ENCODE measurements around the gene CSMD2.

The CSMD2 gene

DNA sequence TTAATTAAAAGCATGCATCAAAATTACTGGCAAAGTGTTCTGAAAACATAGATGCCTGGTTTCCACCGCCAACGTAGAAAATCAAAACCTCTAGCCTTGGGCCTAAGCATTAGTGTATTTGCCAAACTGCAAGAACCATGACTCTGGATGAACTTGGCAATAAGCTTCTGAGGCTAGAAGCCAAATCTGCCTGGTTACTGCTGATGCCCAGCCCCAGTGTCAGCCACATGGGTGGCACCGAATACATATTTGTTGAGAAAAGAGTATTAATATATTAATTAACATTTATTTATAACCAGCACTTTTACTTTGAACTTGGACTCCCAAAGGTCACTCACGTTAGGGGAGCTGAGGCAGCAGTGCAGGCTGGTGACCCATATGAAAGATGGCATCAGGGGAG is 441.8 kb downstream of the CSMD2 start:
- no peak for DNase-seq (ENCODE audit: low read depth in 1 of 2, low spot score in 1 of 2)

DNA sequence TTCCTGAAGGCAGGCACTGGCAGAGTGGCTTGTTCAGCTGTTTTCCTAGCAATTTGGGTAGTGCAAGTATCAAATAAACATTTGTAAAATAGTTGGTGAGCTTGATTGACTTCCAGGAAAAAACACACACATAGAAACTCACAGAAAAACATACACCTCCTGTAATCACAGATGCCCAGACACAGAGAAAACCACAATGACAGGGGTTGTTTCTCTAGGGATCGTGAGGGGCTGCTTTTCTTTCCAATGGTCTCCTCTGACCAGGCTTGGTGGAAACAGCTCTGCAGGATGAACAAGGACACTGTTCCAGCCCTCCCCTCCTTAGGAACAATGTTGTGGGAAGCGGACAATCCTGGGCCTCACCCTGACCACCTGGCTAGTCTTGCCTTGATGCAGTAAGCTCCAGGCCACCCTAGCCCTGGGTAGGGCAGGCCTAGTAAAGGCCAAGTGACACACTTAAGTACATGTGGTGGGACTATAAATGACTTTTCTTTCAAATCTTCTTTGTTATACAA is 443.7 kb downstream of the CSMD2 start:
- no peak for DNase-seq (ENCODE audit: low read depth in 1 of 2, low spot score in 1 of 2)

DNA sequence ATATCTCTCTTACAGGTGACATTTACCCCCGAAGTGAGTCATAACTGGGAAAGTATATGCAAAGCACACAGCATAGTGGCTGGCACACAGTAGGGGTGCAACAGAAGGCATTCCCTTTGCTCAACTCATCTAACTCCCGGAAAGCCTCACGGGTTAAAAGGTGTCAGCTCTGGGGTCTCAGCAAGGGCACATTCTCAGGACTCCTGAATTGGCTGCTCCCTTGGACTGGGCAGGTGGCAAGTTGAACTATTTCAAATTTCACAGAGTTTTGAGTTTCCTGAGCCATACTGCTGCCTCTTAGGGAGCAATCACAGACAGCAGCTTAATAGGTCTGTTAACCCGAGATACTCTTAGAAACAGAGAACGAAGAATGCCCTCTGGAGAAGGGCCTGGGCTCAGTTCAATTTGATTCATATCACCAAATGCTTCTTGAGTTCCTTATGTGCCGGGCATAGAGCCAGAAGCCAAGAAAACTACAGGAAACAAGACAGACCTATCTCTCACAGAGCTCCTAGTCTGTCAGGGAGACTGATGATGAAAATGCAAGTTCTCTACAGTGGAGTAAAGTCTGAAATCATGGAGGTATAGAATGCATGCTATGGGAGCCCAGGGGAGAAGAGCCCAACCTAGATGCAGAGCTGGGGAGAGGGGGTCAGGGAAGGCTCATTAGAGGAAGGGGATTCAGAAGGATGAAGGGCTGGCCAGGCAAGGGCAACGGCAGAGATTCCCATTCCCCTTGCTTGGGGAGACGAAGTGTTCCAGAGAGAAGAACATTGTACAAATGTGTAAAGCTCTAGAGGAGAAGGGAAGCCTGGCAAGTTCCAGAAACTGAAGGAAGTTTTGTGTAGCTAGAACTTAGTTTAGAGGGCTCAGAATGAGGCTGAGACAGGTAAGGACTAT is 445.0 kb downstream of the CSMD2 start:
- DNase-seq (ENCODE audit: low read depth in 1 of 2, low spot score in 1 of 2), result no peak

- no peak for DNase-seq (ENCODE audit: low read depth in 1 of 2, low spot score in 1 of 2)
Measured at GRCh38 chr1:33719326-33719725, 445.7 kb downstream of the CSMD2 start.

DNA sequence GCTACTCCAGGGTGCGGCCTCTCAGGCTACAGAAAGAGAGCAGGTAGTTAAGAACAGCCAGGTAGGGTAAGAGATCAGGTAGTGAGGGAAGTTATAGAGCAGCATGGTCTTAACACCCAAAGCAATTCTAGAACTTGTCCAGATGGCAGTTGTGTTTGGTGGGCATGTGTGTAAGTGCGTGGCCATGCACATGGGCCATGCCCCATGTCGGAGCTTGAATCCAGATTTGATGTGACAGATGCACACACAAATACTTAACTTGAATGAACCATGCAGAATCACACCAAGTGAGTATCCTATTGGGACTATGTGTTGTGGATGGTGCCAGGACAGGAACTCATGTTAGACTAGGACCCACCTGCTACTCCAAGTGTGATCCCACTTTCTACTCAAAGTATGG is 446.8 kb downstream of the CSMD2 start:
- DNase-seq (ENCODE audit: low read depth in 1 of 2, low spot score in 1 of 2), result no peak

DNA sequence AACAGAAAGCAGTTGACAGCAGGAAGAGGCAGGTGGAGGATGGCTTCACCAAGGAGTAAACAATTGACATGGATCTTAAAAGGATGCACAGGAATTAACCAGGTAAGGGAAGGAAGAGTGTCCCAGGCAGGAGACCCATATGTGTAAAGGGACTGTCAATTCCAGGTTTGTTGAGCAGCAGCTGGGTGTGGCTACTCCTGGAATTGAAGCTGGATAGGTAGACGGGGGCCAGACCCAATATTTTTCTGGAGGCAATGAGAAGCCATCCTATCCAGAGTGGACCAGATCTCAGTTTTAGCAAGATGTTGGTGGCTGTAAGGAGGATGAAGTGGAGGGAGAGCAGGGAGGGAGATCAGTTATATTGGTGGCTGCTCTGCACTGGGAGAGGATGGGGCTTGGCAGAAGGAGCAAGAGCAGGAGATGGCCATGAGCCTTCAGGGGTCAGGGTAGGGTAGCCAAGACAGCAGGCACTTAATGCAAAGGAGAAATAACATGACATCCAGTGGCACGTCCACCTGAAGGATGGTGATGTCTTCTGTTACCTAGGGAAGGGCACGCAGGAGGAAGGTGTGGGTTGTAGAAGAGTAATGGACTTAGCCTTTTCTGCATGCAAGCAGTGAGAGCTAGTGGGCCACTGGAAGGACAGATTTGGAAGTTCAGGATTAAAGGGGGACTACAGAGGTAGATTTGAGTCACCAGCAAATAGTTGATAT is 447.9 kb downstream of the CSMD2 start:
- DNase-seq (ENCODE audit: low read depth in 1 of 2, low spot score in 1 of 2), result no peak

- DNase-seq (ENCODE audit: low read depth in 1 of 2, low spot score in 1 of 2), result no peak
Measured at GRCh38 chr1:33715195-33715811, 449.7 kb downstream of the CSMD2 start.

GRCh38 chr1:33714421-33714820 is 450.6 kb downstream of the CSMD2 start:
- no peak for DNase-seq (ENCODE audit: low read depth in 1 of 2, low spot score in 1 of 2)

- no peak for DNase-seq (ENCODE audit: low read depth in 1 of 2, low spot score in 1 of 2)
Measured at GRCh38 chr1:33713058-33713877, 451.8 kb downstream of the CSMD2 start.

DNA sequence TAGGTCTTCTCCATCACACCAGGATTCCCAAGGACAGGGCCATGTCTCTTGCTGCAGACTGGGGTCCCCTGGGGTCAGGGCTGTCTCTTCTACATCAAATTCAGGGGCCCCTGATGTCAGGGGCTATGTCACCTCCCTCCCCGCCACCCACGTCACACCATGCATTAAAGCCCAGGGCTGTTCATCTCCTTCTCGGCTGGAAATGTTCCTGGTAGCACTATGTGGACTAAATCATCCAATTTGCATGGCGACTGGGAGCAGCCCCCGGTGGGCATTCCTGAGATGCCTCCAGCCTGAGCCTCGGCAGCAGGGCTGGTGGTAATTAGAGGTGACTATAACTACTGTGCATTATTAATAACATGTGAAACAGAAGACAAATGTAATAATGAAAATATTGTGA is 452.8 kb downstream of the CSMD2 start:
- DNase-seq (ENCODE audit: low read depth in 1 of 2, low spot score in 1 of 2), result no peak

DNA sequence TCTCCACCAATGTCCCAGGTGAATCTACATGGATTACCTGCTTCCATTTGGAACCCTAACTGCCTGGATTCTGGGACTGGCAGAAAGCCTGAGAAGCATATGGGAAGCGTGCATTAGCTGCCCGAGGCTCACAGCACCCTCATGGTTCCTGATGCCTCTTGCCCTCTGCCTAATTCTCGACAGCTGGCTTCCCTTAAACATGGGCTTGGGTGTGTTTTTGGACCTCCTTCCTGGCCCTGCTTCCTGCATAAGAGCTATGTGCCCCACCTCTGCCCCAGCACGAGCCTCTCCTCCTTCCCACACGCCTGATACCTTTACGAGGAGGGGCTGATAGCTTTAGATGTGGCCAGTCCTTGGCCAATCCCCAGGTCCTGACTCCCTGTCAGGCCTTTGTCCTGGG is 453.5 kb downstream of the CSMD2 start:
- DNase-seq (ENCODE audit: low read depth in 1 of 2, low spot score in 1 of 2), result no peak

DNA sequence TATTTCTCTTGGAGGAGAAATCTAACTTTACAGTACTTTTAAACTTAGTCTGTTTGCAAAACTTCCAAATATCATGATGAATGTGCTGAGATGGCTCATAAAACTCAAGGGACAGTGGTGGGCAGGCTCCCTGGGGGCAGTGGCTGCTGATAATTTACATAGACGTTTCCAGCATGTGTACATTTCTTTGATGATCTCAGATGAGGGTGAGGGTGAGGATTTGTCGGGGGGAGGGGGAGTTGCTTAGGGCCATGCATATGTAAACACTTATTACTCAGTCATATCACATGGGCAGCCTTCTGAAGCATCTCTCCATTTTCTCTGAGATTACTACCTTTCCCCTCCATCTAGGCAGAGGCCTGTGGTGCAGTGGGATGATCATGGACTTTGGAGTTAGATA is 454.1 kb downstream of the CSMD2 start:
- no peak for DNase-seq (ENCODE audit: low read depth in 1 of 2, low spot score in 1 of 2)

- no peak for DNase-seq (ENCODE audit: low read depth in 1 of 2, low spot score in 1 of 2)
Measured at GRCh38 chr1:33709783-33710718, 455.0 kb downstream of the CSMD2 start.

DNA sequence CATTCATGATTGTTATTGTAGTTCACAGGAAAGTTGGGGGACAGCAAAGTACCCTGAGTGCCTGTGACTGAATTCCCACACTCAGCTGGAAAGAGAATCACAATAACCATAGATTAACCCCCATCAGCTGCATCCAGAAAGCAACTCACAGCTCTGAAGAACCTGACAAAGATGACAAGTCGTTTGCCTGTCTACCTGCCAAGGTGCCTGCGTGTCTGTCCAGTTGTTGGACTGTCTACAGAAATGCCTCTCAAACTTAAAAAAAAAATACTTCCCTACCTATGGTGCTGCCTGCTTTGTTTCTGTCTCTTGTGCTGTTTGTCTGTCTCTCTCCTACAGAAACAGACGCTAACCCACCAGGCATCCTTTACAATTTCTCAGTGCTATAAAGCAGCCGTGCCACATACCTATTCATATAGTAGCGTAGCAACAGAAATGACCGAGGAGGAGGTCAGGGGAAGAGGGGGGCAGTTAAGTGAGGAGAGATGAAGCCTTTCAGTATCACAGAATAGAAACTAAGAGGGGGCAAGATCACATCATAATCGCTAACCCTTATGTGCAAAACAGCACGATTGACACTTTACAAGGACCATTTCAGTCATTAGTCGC is 455.8 kb downstream of the CSMD2 start:
- DNase-seq (ENCODE audit: low read depth in 1 of 2, low spot score in 1 of 2), result no peak

GRCh38 chr1:33706634-33707255 is 458.3 kb downstream of the CSMD2 start:
- no peak for DNase-seq (ENCODE audit: low read depth in 1 of 2, low spot score in 1 of 2)

DNA sequence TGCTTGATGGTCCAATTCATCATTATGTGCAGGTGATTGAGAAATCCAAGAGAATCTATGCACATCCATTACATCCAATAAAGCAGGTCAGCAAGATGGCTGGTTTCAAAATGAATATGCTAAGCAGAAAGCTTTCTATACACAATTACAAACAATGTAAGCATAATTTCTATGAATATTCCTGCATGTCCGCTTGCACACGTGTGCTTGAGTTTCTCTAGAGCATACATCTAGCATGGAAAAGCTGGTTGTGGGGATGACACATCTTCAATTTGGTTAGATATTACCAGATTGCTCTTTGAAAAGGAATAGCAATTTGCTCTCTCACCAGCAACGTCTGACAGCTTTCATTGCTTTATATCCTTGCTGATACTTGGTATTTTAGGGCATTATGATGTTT is 461.6 kb downstream of the CSMD2 start:
- DNase-seq (ENCODE audit: low read depth in 1 of 2, low spot score in 1 of 2), result no peak

- no peak for DNase-seq (ENCODE audit: low read depth in 1 of 2, low spot score in 1 of 2)
Measured at GRCh38 chr1:33698361-33699035, 466.5 kb downstream of the CSMD2 start.

GRCh38 chr1:33697816-33698215 is 467.2 kb downstream of the CSMD2 start:
- DNase-seq (ENCODE audit: low read depth in 1 of 2, low spot score in 1 of 2), result no peak

Data from stimulated activated CD4-positive, alpha-beta T cell treated with anti-CD3 and anti-CD28 coated beads, Interleukin-15, amount 100 ng/mL, for 1 hour (primary cell).